ENCODE measurements around the gene YPEL2.

GRCh38 chr17:59391021-59391420 is 59.6 kb downstream of the YPEL2 start:
- TF ChIP-seq CTCF (optimal IDR thresholded peaks at IDR 0.05 in 1 of 3, IDR thresholded peaks at IDR 0.05 in 1 of 3, conservative IDR thresholded peaks at IDR 0.05 in 1 of 3; ENCODE audit: extremely low read depth in 1 of 3, insufficient read depth in 2 of 3, low read length in 3 of 3) (no peak), EZH2 (IDR thresholded peaks at IDR 0.05; ENCODE audit: low read length) (no peak)

Measured in keratinocyte (primary cell).